Stimulated activated CD8-positive, alpha-beta memory T cell treated with anti-CD3 and anti-CD28 coated beads, Interleukin-2, amount 100 ng/mL, for 1 hour (primary cell): ENCODE data around the gene HOXA7.

Source experiments
- DNase-seq, 2 donors: peaks; one replicate each; pipeline ENCODE4 v3.0.0-alpha.2; 2020; ENCODE audit warnings: low read depth in 2 of 2

Gene HOXA7

DNA sequence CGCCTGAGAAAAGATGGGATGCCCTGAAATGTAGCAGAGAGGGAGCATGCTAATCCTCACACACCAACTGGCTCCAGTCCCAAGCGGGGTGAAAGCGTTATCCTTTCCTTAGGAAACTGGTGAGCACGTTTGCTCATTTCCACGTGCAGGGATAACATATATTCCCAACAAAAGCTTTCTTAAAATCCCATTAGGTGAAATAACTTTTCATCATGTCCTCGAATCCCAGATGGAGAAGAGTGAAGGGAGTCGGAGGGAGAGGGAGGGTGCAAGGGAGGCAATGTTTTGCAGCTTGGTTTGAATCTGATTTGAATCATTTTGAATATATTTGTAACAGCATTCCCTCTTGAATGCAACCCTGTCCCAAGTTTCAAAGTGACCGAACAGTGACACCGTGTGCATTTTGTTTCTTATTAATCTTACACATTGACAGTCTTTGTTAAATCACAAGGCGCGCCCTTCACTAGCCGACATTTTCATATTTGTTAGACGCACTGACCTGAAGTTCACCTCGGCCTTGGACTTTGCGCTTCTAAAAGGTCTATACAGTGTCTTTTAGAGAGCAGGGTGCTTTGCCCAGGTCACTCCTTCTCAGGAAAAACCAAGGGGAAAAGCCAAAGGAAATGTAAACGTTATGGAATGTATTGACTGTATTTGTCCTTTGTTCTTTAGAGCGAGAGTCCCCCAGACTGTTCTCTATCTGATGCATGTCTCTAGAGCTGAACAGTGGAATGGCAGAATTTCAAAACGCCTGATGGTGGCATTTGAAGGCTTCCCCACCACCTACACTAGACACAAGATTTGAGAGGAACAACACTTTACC lies 22.9 kb downstream of the HOXA7 start:
- DNase-seq: no peak

DNA sequence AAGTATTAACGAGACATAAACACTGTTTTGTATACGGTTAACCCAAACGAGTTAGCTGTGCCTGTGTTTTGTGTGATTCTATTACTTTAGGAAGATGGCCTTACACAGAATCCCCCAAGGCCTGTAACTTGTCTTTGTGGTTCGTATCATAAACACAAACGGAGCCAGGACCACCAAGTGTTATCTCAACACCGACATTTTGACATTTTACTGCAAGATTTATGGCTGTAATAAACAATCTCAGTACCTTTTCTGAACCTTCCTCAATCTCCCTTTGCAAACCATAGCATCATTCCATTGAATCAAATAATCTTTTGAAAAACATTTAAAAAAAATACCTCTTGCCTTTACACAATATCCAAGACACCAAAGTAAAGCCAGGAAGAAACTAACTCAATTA lies 23.5 kb downstream of the HOXA7 start:
- DNase-seq: no peak

GRCh38 chr7:27132214-27132613 lies 24.3 kb downstream of the HOXA7 start:
- no peak for DNase-seq

DNA sequence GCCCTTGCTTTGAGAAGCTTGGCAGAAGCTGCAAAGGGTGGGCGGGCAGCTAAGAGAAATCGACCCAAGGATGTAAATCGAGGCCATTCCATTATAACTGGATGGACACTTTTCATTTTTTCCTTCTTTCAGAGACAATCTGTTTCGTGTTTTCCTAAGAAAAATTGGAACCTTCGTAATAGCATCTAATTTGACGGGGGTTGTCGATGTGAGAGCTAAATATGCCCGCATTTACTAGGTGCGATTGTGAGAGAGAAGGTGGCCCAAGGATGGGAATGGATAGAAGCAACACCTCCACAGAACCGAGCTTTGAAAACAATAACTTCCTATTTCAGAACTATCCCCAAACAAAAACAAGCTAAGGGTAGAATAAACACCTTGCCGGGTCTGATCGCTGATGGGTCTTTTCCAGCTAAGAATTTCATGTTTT lies 25.1 kb downstream of the HOXA7 start:
- DNase-seq: no peak

GRCh38 chr7:27130540-27131389 lies 25.7 kb downstream of the HOXA7 start, which contains the start of gene HOXA4:
Gene HOXA4, minus strand, starts transcription at chr7:27130757. Its CDS starts 24 bp downstream, at chr7:27130733.
- peak; percentile 45 to 56 for DNase-seq

DNA sequence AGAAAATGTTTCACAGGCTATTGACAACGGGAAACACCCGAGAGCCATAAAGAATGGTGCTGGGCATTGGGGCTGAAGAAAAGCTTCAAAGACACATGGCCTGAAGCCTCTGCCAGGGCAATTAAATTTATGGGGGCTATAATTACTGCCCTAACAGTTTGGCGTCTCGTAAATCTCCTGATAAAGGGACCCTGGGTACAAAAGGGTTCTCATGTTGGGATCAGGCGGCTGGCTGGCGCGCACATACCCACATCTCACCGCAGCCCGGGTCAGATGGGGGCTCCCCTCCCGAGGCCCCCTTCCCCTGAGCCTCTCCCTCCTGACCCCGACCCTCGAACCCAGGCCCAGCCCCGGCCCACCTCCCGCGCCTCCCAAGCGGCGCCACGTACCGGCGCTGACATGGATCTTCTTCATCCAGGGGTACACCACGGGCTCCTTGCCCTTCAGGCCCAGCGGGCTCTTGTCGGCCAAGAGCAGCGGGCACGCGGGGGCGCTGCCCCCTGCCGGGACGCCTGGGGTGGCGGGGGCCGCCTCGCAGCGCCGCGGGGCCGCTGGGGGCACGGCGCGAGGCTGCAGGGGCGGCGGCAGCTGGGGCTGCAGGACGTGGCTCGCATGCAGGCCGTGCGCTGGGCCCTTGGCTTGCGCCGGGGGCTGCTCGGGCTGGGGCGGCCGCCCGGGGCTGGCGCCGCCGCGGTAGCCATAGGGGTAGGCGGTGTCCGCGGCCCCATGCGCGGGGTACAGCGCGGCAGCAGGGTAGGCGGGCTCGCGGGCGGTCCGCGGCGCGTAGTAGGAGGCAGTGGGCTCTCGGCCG lies 26.5 kb downstream of the HOXA7 start:
- DNase-seq: no peak

GRCh38 chr7:27128776-27129728 lies 27.4 kb downstream of the HOXA7 start:
- no peak for DNase-seq

DNA sequence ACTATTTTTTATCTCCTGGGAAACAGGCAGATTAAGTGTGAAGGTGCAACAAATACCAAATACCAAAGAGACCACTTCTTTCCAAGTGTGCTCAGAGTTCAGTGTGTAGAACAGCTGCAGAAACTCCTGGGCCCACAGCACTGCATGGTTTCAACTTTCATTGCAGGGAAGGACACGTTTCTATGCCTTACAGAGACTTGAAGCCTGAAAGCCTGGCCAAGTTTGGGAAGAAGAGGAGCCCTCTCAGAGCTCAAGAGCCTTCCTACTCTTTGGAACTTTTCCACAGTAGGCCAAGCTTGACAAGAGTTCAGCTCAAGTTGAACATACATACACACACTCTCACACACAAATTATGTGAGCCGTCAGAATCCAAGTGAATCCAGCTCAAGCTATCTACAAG lies 28.4 kb downstream of the HOXA7 start:
- DNase-seq: no peak

GRCh38 chr7:27126596-27127327 lies 29.7 kb downstream of the HOXA7 start:
- DNase-seq: no peak

DNA sequence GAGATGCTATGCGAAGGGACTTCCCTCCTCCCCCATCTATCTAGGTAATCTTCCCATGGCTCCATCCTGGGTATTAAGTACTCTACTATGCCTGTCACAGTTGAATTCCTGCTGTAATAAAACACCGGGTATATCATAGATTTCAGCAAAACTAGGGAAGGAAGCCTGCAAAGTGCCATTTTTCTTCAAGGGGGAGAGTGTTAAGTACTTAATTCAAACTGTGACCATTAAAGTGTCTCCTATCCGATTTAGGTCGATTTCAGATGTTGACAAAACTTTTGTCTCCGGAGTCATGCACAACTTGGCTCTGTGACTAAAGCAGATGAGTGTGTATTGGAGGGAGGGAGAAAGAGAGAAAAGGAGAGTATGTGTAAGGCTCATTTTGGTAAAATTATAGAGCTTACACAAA lies 30.5 kb downstream of the HOXA7 start:
- no peak for DNase-seq

GRCh38 chr7:27124902-27125689 lies 31.4 kb downstream of the HOXA7 start:
- DNase-seq: no peak

DNA sequence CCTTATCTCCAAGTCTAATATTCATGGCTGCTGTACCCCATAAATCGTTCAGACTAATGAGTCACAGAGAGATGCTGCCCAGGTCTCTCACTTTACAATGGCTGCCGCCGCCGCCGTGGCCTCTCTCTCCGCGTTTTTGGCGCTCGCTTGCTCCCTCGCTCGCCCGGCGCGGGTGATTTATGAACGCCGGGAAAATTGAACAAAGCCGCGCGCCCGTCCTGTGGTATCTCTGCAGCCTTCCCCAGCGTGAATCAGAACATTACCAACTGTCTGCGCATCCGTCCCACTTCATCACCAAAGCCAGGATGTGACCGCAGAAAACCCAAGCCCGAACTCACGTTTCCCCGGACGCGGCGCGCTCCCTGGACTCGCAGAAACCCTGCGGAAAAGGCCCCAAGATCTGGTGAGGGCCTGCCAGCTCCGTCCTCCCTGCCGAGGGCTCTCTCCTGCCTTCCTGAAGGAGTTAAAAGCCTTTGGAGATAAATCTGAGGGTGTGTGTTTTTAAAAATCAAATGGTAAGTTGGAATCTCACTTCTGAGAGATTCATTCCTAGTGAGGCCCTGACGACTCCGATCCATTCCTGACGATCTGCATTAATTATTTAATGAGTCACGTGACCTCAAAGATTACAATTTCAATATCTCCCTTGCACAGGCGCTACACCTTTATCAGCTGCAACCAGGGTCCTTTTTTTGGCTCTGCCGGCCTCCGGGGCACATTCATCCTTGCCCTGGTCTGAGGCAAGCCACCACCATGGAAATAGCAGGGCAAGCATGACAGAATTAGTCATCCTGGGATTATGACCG lies 32.2 kb downstream of the HOXA7 start:
- no peak for DNase-seq

DNA sequence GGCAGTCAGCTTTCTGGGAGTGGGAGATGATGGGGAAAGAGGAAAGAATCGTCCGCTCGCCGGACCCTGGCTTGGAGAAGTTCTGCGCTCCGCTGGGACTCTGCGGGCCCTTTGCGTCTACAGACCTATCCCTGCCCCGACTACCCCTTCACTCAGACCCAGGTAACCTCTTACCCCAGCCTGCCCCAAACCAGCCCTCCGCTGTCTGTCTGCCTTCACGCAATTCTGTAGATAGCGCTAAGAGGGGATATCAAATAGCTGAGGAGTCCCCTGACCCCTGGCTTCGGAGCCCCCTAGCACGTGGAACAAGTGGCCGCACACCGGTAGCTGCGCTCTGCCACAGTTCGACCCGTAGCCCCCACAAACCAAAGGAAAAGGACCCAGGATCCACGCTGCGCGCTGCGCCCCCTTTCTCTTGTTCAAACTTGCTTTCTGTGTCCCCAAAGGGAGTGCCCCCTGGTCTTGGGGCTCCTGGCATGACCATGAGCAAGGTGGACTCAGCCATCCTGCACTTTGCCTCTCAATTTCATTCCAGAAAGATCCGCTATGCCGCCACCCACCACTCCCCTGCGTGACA lies 32.9 kb downstream of the HOXA7 start:
- no peak for DNase-seq

DNA sequence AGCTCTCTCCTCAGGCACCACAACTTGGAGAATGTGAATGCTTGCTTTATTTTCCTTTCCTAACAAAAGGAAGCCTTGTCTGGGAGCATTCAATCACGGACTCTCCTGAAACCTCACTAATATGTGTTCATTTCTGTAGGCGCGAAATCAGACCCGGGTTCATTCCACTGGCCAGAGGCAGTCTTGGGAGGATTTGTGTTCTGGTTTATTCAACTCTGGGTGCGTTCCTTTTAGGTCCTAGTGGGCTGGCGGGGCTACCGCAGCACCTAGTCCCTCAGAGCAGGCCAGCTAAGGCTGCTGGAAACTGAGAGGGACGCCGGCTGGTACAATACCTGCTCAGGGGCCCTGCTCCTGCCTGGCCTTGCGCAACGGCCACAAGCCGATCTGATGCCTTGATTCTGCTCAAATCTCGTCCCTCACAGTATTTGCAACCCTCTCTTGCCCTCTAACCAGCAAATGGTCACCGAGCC lies 33.4 kb downstream of the HOXA7 start:
- no peak for DNase-seq

GRCh38 chr7:27122077-27122910 lies 34.2 kb downstream of the HOXA7 start:
- DNase-seq: no peak

DNA sequence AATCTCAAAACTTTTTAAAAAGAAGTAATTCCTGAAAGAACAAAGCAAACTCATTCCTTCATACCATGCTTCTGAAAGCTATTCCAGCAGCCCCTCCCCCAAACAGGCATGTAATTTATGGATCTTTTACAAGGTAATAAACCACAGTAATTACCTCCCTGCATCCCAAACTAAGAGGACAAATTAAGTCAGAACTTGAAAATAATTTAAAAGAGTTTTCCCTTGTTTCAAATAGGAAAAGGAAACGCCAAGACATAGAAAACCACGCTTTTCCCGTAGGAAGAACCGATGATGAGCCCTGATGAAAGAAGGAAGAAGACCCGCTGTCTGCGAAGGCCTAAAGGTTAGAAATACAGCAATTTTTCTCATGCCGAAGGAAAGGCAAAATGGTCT lies 34.8 kb downstream of the HOXA7 start:
- no peak for DNase-seq

DNA sequence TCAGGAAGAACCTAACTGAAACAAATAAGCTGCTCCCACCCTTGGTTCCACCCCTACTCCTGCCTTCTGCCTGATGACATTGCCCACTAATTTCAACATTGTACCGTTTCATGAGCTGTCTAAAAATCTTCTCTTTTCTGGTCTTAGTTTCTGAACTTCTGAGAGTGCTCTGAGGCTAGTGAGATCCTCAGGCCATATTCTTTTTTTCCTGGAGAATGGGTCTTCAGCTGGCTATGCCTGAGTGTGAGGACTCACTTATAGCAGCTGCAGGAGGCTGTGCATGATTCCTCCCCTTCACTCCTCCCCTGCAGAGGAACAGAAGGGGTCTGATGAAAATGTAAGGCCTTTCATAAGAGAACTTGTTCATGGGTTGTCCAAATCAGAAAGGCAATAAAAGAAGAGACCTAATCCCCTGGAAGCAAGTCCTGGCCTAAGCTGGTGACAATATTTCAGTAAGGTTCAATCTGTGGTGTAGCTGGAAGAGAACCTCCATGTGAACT lies 37.0 kb downstream of the HOXA7 start:
- no peak for DNase-seq
